Fibroblast of the aortic adventitia (primary cell): ENCODE data around the gene GAST. TPM values are rescaled to one million over a fixed set of nuclear protein-coding genes. Genes with fewer than 3 reads are reported as not detected.

ENCODE experiments used
- DNase-seq: peaks from one replicate; pipeline ENCODE4 v3.0.0-alpha.2; 2010; ENCODE audit warnings: low read depth
- H3K4me3 ChIP-seq: 2 replicates; pipeline ENCODE4 v1.5.1; 2011; ENCODE audit warnings: low read depth, mild to moderate bottlenecking, control low read depth, low read length, moderate library complexity
- total RNA-seq: library from RNA; depleted of rRNA; stranded (reverse); fragments of >200 nt; gene quantifications from 2 replicates; pipeline ENCODE4 v1.2.3, GENCODE V29; 2012; ENCODE audit warnings: low replicate concordance
- TF ChIP-seq, protein P1 (sequence below): IDR thresholded peaks from 2 replicates; pipeline ENCODE4 v1.5.1; 2011; ENCODE audit warnings: mild to moderate bottlenecking, low read length, control low read depth, inconsistent platforms; ENCODE audit not compliant: insufficient read depth

Gene GAST
- total RNA-seq = not detected in 2 replicates

GRCh38 chr17:41711669-41712400, at the start of gene GAST:
TSS of gene GAST (plus strand) at chr17:41712331. CDS start at chr17:41715437, 3,106 bp downstream.
- TF ChIP-seq, protein P1, sequence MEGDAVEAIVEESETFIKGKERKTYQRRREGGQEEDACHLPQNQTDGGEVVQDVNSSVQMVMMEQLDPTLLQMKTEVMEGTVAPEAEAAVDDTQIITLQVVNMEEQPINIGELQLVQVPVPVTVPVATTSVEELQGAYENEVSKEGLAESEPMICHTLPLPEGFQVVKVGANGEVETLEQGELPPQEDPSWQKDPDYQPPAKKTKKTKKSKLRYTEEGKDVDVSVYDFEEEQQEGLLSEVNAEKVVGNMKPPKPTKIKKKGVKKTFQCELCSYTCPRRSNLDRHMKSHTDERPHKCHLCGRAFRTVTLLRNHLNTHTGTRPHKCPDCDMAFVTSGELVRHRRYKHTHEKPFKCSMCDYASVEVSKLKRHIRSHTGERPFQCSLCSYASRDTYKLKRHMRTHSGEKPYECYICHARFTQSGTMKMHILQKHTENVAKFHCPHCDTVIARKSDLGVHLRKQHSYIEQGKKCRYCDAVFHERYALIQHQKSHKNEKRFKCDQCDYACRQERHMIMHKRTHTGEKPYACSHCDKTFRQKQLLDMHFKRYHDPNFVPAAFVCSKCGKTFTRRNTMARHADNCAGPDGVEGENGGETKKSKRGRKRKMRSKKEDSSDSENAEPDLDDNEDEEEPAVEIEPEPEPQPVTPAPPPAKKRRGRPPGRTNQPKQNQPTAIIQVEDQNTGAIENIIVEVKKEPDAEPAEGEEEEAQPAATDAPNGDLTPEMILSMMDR = no peak
- DNase-seq = no peak
- no peak within 1 kb of the TSS for H3K4me3 ChIP-seq

DNA sequence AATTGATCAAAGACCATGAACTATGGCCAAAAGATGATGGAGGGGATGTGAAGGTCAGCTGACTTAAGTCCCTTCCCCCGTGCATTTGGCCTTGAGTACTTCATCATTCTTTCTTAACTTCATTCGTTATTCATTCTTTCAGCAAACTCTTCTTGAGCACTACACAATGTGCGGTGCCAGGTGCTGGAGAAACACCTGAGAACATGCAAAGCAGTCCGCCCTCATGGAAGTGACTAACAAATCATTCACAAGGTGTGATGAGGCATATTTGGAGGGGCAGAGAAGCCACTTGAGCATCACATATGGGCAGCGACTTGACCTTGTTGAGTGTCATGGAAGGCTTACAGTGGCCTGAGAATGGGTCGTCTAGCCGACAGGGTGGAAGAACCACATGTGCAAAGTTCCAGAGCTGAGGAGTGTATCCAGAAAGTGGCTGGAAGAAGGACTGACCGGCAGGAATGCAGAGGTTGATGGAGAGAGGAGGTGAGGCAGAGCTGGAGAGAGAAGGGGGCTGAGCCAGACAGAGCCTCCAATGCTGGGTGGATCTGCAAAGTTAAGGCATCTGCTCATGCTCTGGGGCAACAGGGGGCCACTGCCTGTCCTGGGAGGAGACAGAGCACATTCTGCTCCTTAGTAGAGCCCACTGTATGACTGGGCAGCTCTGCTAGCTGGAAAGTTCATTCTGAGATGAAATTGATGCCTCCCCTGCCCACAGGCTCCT, 48.5 kb upstream of the GAST start:
- H3K4me3 ChIP-seq = no peak overlapping the region
- no peak for DNase-seq
- TF ChIP-seq, protein P1 = no peak

GRCh38 chr17:41664172-41664457, 48.0 kb upstream of the GAST start:
- no peak overlapping the region for H3K4me3 ChIP-seq
- no peak for DNase-seq
- TF ChIP-seq, protein P1 = no peak

DNA sequence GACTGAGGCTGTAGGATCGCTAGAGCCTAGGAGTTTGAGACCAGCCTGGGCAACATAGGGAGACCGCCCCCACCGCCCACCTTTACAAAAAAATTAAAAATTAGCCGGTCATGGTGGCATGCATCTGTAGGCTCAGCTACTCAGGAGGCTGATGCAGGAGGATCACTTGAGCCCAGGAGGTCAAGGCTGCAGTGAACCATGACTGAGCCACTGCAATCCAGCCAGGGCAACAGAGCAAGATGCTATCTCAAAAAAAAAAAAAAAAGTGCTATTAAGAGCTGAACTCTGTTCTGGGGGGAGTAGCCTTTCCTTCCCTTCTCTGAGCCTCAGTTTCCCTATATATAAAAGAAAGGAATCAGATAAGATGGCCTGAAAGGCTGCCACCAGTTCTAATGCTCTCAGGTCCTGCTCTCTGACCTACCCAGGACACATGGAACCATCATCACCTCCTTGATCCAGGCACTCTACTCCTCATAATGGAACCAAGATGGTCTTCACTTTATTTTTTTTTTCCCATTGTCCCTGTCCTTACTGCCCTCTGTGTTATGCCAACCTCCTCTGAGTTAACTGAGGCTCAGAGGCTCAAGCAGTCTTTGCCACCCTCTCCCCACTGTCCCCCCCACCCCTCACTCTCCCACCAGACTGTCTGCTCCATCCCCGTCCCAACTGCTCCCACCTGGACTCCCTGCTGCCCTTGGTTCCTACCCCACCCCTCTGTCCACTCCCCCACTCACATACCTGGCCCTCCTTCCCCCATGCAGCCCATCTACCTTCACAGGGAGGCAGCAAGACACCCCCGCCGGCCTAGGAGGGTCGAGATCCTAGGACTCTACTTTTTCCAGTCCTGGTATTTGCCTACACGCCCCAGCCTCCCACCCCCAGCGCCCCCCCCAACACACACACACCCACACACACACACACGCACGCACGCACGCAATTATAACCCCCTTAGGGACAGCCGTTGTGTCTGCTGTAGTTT, 47.3 kb upstream of the GAST start:
- H3K4me3 ChIP-seq = peak overlapping the region; percentile 65
- TF ChIP-seq, protein P1 = no peak
- no peak for DNase-seq

DNA sequence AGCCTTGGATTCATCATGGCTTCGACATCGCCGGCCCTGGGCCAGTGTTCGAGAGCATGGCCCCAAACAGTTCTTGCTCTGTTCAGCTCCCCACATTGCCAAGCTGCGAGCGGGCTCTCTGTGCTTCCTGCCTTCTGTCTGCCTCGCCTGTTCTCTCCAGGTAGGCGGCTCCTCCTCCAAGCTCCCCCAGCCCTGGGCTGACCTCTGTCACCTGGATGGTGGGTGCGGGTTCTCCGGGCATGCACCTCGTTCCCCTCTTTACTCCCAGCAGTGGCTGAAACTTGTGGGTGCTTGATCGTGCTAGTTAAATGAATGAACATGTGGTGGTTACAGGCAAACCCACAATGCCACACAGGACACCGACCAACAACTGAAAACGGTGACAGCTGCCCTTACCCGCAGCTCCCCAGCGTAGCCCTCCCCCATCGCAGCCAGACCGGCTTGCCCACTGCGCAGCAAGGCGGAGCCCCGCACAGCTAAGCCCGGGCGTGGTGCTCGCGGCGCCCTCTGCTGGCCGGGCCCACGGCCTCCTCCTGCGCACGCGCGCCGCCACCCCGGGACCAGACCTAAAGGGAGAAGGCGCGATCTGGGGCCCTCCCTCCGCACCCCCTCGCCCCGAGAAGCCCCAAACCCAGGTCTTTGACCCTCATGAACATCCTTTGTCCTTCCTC, 46.4 kb upstream of the GAST start:
- peak; percentile 75 for DNase-seq
- peak overlapping the region; percentile 65 for H3K4me3 ChIP-seq
- TF ChIP-seq, protein P1 = peak; percentile 70

GRCh38 chr17:41666237-41666641, 45.9 kb upstream of the GAST start:
- H3K4me3 ChIP-seq = peak overlapping the region; percentile 9
- DNase-seq = peak; percentile 33
- TF ChIP-seq, protein P1 = no peak
